NCI-H128 (cell line): ENCODE measurements around the gene EDARADD.

Experiments used
- DNase-seq: peaks from one replicate; lab custom pipeline; 2025; ENCODE audit not compliant: unreplicated experiment; lab: John Stamatoyannopoulos, UW

EDARADD gene

GRCh38 chr1:236392182-236392581 is 1.9 kb upstream of the EDARADD start:
- DNase-seq, result no peak

- no peak for DNase-seq
Measured at GRCh38 chr1:236394879-236395229, 768 bp downstream of the EDARADD start.

DNA sequence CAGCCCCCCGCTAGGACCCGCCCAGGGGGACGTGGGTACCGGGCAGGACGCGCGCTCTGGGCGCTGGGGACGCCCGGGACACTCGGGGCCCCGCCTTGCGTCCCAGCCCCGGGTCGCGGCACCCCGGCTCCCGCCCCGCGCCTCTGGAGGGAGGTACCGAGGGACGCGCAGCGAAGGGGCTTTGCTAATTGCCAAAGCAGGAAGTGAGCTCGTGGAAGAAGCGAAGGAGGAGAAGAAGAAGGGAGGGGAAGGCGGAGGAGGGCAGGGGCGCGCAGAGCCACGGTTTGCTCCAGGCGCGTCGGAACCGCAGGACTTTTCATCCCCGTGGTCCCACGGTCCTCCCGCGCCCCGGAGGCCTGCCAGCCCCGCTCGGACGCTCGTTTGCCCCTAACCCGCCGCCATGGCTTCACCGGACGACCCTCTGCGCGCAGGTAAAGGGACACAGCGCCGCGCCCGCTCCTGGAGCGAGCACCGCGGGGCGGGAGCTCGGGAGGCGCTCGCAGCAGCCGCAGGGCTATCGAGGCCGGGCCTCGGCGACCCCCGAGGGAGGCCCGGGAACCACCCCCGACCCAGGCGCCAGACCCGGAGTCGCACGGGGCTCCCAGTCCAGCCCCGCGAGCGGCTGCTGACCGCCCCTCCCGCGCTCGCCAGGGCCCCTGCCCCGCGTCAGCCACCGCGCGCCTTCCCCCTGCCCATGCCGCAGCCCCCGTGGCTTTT is 1.3 kb downstream of the EDARADD start:
- DNase-seq, result no peak

GRCh38 chr1:236395947-236396664 is 2.0 kb downstream of the EDARADD start:
- no peak for DNase-seq

DNA sequence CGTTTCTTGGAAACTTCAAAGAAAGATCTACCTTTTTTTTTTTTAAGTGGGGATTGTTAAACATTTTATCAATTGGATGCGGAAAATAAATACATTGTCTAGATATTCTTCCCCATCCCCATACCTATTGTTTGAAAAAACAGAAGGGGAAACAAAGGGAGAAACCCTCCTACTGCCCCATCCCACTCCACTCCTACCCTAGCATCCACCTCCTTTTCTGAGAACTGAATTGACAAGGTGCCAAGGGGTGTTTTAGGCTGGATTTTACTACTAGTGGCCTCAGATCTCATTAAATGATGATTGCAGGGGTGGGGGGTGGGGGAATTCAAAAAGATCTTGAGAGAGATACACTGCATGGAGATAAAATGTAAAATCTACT is 2.6 kb downstream of the EDARADD start:
- DNase-seq, result no peak

GRCh38 chr1:236397173-236397759 is 3.2 kb downstream of the EDARADD start:
- no peak for DNase-seq

DNA sequence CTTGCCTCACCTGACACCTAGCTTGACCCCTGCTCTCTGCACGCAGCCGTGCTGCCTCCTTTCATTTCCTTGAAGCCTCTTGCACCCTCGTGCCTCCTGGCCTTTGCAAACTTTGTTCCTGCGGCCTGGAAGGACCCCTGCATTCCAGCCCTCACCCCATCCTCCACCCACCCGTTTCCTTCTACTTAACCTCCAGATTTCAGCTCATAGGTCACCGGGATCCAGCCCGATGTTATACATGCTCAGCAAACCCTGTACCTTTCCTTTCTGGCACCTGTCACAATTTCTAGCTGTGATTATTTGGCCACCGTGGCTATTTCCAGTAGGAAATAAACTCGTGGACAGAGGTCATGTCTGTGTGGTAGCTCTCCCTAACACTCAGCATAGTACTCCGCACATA is 4.5 kb downstream of the EDARADD start:
- no peak for DNase-seq

DNA sequence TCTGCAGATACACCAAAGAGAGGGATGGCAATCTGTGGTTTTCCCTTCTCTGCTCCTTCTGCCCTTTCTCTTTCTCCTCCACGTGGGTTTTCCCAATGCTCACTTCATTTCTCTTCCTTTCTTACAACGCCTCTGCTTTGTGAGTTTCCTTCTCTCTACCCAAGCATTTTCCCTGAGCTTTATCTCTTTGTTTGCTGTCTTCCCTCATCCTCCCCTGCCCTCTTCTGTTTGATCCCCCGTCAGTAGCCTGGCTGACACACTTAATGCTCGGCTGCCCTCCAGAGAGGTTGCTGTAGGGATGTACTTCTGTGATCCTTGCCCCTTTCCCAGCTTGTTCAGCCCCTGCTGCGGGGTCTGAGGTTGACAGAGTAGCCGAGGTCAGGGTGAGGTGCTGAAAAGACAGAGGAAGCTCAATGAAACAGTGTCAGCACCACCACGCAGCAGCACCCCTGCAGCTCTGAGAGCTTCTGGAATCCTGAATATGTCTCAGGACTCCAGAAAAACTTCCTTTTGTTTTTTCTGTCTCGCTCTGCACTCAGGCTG is 6.0 kb downstream of the EDARADD start:
- DNase-seq, result no peak

- no peak for DNase-seq
Measured at GRCh38 chr1:236401698-236402097, 7.6 kb downstream of the EDARADD start.

GRCh38 chr1:236403905-236404696 is 10.0 kb downstream of the EDARADD start:
- DNase-seq, result no peak

- no peak for DNase-seq
Measured at GRCh38 chr1:236407059-236407458, 13.0 kb downstream of the EDARADD start.

- DNase-seq, result no peak
Measured at GRCh38 chr1:236413688-236414087, 19.6 kb downstream of the EDARADD start.

GRCh38 chr1:236416165-236416564 is 22.1 kb downstream of the EDARADD start:
- no peak for DNase-seq

GRCh38 chr1:236417336-236417735 is 23.2 kb downstream of the EDARADD start:
- DNase-seq, result no peak

DNA sequence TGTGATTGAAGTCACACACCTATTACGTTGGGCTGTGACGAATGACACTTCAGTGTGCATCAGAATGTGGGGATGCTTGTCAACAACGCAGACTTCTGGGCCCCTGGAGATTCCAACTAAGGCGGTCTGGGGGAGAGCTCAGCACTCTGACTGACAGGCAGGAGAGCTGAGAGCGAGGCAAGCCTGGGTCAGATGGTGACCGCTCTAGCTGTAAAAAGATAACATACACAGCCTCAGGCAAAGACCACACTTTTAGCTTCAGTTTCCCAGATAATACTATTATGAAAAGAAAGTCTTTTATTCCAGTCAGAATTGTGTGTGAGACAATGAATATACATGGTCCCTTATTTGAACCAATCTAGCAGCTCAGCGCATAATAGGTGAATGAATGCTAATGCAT is 25.4 kb downstream of the EDARADD start:
- DNase-seq, result no peak

DNA sequence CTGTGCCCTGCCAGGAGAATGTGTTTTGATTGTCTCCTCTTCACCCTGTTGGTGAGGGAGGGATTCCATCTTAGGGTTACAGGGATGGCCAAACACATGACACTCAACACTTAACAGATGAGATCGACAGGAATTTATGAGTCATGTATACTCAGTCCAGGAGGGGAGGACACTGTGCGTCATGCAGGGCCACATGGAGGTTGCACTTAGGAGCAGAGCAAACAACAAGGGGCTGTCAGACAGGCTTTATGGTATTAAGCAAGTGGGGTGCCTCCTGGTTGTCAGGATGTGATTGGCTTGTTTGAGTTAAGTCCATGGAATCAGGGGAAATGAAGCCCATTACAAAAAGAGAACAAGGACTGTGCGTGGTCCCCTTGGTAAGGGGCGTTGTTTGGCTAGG is 26.9 kb downstream of the EDARADD start:
- no peak for DNase-seq

DNA sequence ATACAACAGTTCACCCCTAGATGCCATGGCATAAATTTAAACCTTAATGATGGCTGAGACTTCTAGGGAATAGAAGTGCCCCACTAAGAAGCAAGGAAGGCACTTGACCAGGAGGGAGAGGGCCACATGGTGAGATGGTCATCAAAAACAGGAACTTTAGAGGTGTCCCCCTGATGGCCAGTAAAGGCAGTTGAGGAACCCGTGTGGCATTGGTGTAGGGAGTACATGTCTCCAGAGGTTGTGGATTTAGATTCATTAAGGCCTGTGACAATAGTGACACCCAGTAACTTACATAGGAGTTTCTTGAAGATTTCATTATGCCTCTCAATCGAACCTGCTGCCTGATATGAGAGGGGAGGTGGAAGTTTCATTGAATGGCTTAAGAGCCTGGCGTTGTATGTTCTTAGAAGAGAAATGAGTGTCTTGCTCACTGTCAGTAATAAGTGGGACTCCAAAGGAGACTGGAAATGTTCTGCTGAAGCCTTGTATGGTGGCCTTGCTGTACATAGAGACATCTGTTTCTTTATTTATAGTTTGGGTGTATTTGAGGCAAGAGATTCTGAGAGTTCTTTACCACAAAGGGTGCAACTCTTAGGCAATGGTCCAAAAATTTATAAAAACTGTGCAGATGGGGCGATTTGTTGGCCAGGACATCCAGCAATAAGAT is 27.9 kb downstream of the EDARADD start:
- no peak for DNase-seq

DNA sequence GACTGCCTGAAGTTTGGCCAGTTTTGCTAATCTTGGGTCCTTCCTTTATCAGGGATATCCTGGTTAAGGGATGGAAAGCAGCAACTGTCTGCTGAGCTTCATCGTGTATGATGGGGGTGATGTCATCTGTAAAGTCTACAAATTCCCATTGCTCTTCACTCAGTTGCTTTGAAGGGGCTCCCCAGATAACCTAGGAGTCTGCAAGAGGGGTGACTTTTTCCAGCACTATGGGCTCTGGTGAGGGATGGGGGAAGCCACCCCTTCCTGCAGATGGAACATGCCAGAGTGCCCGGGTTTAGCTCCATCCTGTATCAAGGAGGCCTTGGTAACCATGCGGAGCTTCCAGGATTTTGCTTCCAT is 28.4 kb downstream of the EDARADD start:
- DNase-seq, result no peak

DNA sequence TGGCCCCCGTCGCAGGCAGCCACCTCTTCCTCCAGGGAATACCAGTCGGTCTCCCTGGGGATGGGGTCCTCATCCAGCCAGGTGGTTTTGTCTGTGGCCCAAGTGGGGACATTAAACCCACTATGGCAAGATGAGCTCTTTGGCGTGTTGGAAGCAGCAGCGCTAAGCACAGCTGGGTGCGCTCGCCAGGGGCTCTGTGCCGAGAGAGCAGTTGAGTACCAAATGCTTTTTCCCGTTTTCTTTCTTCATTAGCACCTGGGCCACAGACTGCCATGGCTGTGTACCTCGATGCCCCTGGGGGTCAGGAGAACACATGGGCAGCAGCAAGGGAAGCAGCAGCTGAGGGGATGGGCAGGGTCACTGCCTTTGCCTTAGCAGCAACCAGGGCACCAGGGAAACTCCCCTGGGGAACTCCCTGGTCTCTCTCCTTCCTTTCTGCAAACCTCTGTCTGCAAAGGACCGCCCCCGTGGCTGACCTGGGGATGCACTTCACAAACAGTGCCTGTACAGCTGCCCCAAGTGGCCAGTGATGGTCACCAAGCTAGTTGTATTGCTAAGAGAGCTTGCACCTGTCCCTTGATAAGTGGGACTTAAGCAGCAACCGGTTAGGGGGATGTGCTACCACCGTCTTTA is 31.1 kb downstream of the EDARADD start:
- DNase-seq, result no peak

GRCh38 chr1:236426215-236426614 is 32.1 kb downstream of the EDARADD start:
- DNase-seq, result no peak
